ENCODE measurements around the gene USP46.

USP46 gene

DNA sequence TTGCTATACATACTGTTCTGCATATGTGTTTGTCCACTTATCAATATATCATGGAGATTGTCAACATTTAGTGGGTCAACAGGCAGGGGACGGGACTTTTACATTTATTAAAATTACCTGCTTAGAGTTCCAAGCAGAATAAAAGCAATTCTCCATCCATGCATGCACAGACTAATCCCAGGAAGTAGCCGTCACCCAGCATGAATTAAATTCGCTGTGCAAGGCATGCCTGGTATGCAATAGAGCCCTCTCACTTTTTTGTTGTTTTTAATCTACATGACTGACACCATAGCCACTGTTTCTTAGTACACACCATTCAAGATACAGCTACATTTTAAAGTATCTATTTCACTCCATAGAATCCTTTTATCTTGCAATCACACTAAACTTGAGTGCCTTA lies 108.9 kb downstream of the USP46 start:
- ATAC-seq (ENCODE audit: low read depth) (peak; percentile 83), DNase-seq (ENCODE audit: low spot score) (no peak)
- TF ChIP-seq CTCF (IDR thresholded peaks at IDR 0.05; ENCODE audit: poor library complexity, severe bottlenecking) = no peak
- H3K27me3 ChIP-seq (ENCODE audit: insufficient read depth, poor library complexity, severe bottlenecking) = no peaks in the 10 kb centered on the region
- H3K27ac ChIP-seq (ENCODE audit: poor library complexity, severe bottlenecking) = peak overlapping the region; percentile 38
- H3K9me3 ChIP-seq (ENCODE audit: severe bottlenecking) = no peaks in the 10 kb centered on the region
- no peaks in the 10 kb centered on the region for H3K36me3 ChIP-seq (ENCODE audit: low read depth)
- H3K4me1 ChIP-seq (ENCODE audit: insufficient read depth, poor library complexity, severe bottlenecking) = peaks cover 6% of the 10 kb centered on the region
- no peak overlapping the region for H3K4me3 ChIP-seq (ENCODE audit: severe bottlenecking)

GRCh38 chr4:52548818-52549570 lies 110.1 kb downstream of the USP46 start:
- TF ChIP-seq CTCF (IDR thresholded peaks at IDR 0.05; ENCODE audit: poor library complexity, severe bottlenecking) = no peak
- H3K27me3 ChIP-seq (ENCODE audit: insufficient read depth, poor library complexity, severe bottlenecking) = no peaks in the 10 kb centered on the region
- H3K27ac ChIP-seq (ENCODE audit: poor library complexity, severe bottlenecking) = peak overlapping the region; percentile 38
- no peak for DNase-seq (ENCODE audit: low spot score)
- no peaks in the 10 kb centered on the region for H3K36me3 ChIP-seq (ENCODE audit: low read depth)
- peaks cover 6% of the 10 kb centered on the region for H3K4me1 ChIP-seq (ENCODE audit: insufficient read depth, poor library complexity, severe bottlenecking)
- no peak overlapping the region for H3K4me3 ChIP-seq (ENCODE audit: severe bottlenecking)
- ATAC-seq (ENCODE audit: low read depth) = no peak
- no peaks in the 10 kb centered on the region for H3K9me3 ChIP-seq (ENCODE audit: severe bottlenecking)

DNA sequence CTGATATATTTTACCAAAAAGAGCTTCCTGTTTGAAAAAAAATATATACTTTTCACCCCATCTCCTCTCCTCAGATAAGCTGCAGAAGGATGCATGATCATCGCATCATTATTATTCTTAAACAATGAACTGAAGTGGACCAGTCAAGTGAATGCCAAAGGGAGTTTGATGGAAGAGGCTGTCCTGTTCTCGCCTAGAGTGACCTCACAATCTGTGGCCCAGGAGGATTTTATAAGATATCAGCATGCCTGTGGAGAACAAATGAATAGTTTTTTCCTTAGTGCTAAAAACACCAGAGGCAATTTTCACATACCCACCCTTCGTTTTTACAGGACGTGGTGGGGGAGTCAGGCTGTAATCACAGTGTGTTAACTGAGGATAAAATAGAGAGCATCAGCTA lies 112.7 kb downstream of the USP46 start:
- no peaks in the 10 kb centered on the region for H3K36me3 ChIP-seq (ENCODE audit: low read depth)
- no peak overlapping the region for H3K27ac ChIP-seq (ENCODE audit: poor library complexity, severe bottlenecking)
- ATAC-seq (ENCODE audit: low read depth) (no peak), DNase-seq (ENCODE audit: low spot score) (no peak)
- no peak overlapping the region for H3K4me3 ChIP-seq (ENCODE audit: severe bottlenecking)
- TF ChIP-seq CTCF (IDR thresholded peaks at IDR 0.05; ENCODE audit: poor library complexity, severe bottlenecking) = no peak
- no peaks in the 10 kb centered on the region for H3K9me3 ChIP-seq (ENCODE audit: severe bottlenecking)
- no peaks in the 10 kb centered on the region for H3K27me3 ChIP-seq (ENCODE audit: insufficient read depth, poor library complexity, severe bottlenecking)
- peaks cover 6% of the 10 kb centered on the region for H3K4me1 ChIP-seq (ENCODE audit: insufficient read depth, poor library complexity, severe bottlenecking)

GRCh38 chr4:52545099-52546069 lies 113.7 kb downstream of the USP46 start:
- ATAC-seq (ENCODE audit: low read depth) = peak; percentile 50; the same call in 2 of the 3 replicates
- Histone ChIP-seq H3K27ac (ENCODE audit: poor library complexity, severe bottlenecking) (no peak overlapping the region), H3K27me3 (ENCODE audit: insufficient read depth, poor library complexity, severe bottlenecking) (no peaks in the 10 kb centered on the region), H3K36me3 (ENCODE audit: low read depth) (no peaks in the 10 kb centered on the region), H3K4me1 (ENCODE audit: insufficient read depth, poor library complexity, severe bottlenecking) (peaks cover 6% of the 10 kb centered on the region), H3K9me3 (ENCODE audit: severe bottlenecking) (no peaks in the 10 kb centered on the region), H3K4me3 (ENCODE audit: severe bottlenecking) (no peak overlapping the region)
- DNase-seq (ENCODE audit: low spot score) = no peak
- peak; percentile 84 for TF ChIP-seq CTCF (IDR thresholded peaks at IDR 0.05; ENCODE audit: poor library complexity, severe bottlenecking)

Data from RWPE2 (cell line).